Endothelial cell of umbilical vein (primary cell): ENCODE results near the gene ADAMTS17. TPM values are rescaled to one million over a fixed set of nuclear protein-coding genes. Genes with fewer than 3 reads are reported as not detected.

ENCODE experiments used
- BruUV-seq: library from RNA; stranded (reverse); fragments of 400-500 nt; replicated peaks from 2 replicates; lab custom pipeline; 2021; lab: Mats Ljungman, UMichigan
- CTCF ChIA-PET: fragments of 300-600, 350-600 bp; sonication (Branson Sonifier 250); formaldehyde crosslinking; loops from one replicate; lab custom pipeline; 2021; ENCODE audit warnings: antibody characterized with exemption, inconsistent platforms; lab: Charles Lee
- POLR2A ChIA-PET: fragments of 300-600, 350-600 bp; sonication (Branson Sonifier 250); formaldehyde crosslinking; loops from one replicate; lab custom pipeline; 2021; ENCODE audit warnings: antibody characterized with exemption, inconsistent platforms; lab: Charles Lee
- DNase-seq: peaks from one replicate; pipeline ENCODE4 v3.0.0-alpha.2; 2011; ENCODE audit warnings: low read depth, low spot score
- FAIRE-seq: peaks from 2 replicates; lab custom pipeline; 2011; peaks lifted over from hg19 to GRCh38; lab: Jason Lieb, UNC
- H2AFZ ChIP-seq: 2 replicates; pipeline ENCODE4 v1.6.0; 2012; ENCODE audit warnings: low read depth, low read length, control low read depth, inconsistent platforms
- H3K27ac ChIP-seq: 2 replicates; pipeline ENCODE4 v1.5.1; 2011; ENCODE audit warnings: low read depth, mild to moderate bottlenecking, control low read depth, low read length, moderate library complexity; ENCODE audit not compliant: insufficient read depth
- H3K27me3 ChIP-seq, 2 experiments: 2 replicates each; pipeline versions ENCODE4 v1.6.0 to v1.6.1; 2011; ENCODE audit warnings: low read length in 2 of 2, mixed read lengths in 1 of 2; ENCODE audit not compliant: control insufficient read depth in 2 of 2, insufficient read depth in 2 of 2
- H3K36me3 ChIP-seq, 2 experiments: 2 replicates in 1 of 2; 3 replicates in 1 of 2; pipeline ENCODE4 v1.5.1; 2011; ENCODE audit warnings: low read length in 2 of 2, mild to moderate bottlenecking in 1 of 2, moderate library complexity in 1 of 2; ENCODE audit not compliant: control insufficient read depth in 2 of 2, insufficient read depth in 2 of 2; ENCODE audit errors: extremely low read depth in 1 of 2
- H3K4me1 ChIP-seq: 3 replicates; pipeline ENCODE4 v1.5.1; 2011; ENCODE audit warnings: mild to moderate bottlenecking, low read length; ENCODE audit not compliant: control insufficient read depth, insufficient read depth; ENCODE audit errors: extremely low read depth
- H3K4me2 ChIP-seq: 2 replicates; pipeline ENCODE4 v1.6.1; 2011; ENCODE audit warnings: low read length, control low read depth, mixed read lengths; ENCODE audit not compliant: insufficient read depth
- H3K4me3 ChIP-seq, 3 experiments: fragments of 200-600 bp in 1 of 3; sonication (generic), shearing (Covaris generic) in 1 of 3; replicated peaks in 1 of 3; 2 replicates each; pipeline ENCODE4 v1.5.1; 2011 to 2016; ENCODE audit warnings: control low read depth in 3 of 3, low read length in 3 of 3, mild to moderate bottlenecking in 2 of 3, inconsistent platforms in 1 of 3, low read depth in 1 of 3, moderate library complexity in 1 of 3; ENCODE audit not compliant: insufficient read depth in 1 of 3
- H3K79me2 ChIP-seq: 2 replicates; pipeline ENCODE4 v1.6.0; 2012; ENCODE audit warnings: low read length, inconsistent platforms; ENCODE audit not compliant: control insufficient read depth, insufficient read depth
- H3K9ac ChIP-seq: replicated peaks from 2 replicates; pipeline ENCODE3; 2011; ENCODE audit warnings: low read length, control low read depth; ENCODE audit not compliant: insufficient read depth; ENCODE audit errors: extremely low read depth
- H3K9me1 ChIP-seq: replicated peaks from 3 replicates; pipeline ENCODE4 v1.6.0; 2011; ENCODE audit warnings: mild to moderate bottlenecking, low read length; ENCODE audit not compliant: control insufficient read depth, insufficient read depth; ENCODE audit errors: extremely low read depth
- H3K9me3 ChIP-seq: replicated peaks from 2 replicates; pipeline ENCODE4 v1.5.1; 2012; ENCODE audit warnings: low read length, inconsistent platforms; ENCODE audit not compliant: control insufficient read depth, insufficient read depth
- H4K20me1 ChIP-seq: replicated peaks from 2 replicates; pipeline ENCODE3; 2011; ENCODE audit warnings: mild to moderate bottlenecking, low read length; ENCODE audit not compliant: control insufficient read depth, insufficient read depth; ENCODE audit errors: extremely low read depth
- CTCF ChIP-seq, 2 donors: IDR thresholded peaks; 1 replicate in 1 of 2; 2 replicates in 1 of 2; pipeline ENCODE4 v1.5.1; 2011; ENCODE audit warnings: low read length in 2 of 2, mild to moderate bottlenecking in 2 of 2, moderate library complexity in 2 of 2, control low read depth in 1 of 2, inconsistent platforms in 1 of 2, low read depth in 1 of 2; ENCODE audit not compliant: insufficient read depth in 1 of 2; ENCODE audit errors: extremely low read depth in 1 of 2
- EZH2 ChIP-seq: IDR thresholded peaks from 2 replicates; pipeline ENCODE4 v1.6.1; 2012; ENCODE audit warnings: borderline replicate concordance, low read depth, mild to moderate bottlenecking, moderate library complexity, low read length, inconsistent platforms; ENCODE audit not compliant: severe bottlenecking
- FOS ChIP-seq: IDR thresholded peaks from 2 replicates; pipeline ENCODE4 v1.6.1; 2011; ENCODE audit warnings: mild to moderate bottlenecking, low read length, moderate library complexity, borderline replicate concordance; ENCODE audit not compliant: insufficient read depth
- GATA2 ChIP-seq: IDR thresholded peaks from 2 replicates; pipeline ENCODE4 v1.7.0; 2011; ENCODE audit warnings: low read depth, mild to moderate bottlenecking, moderate library complexity, mixed read lengths, low read length; ENCODE audit not compliant: insufficient read length, insufficient read depth
- JUN ChIP-seq: IDR thresholded peaks from 2 replicates; pipeline ENCODE4 v1.6.1; 2011; ENCODE audit warnings: borderline replicate concordance, low read depth; ENCODE audit not compliant: insufficient read length, insufficient read depth
- MYC ChIP-seq: IDR thresholded peaks from one replicate; pipeline ENCODE4 v1.6.1; 2011; ENCODE audit warnings: mild to moderate bottlenecking, low read depth, low read length
- POLR2A ChIP-seq: IDR thresholded peaks from 2 replicates; pipeline ENCODE4 v1.6.1; 2012; ENCODE audit warnings: low read depth, mild to moderate bottlenecking, control low read depth, low read length
- POLR2AphosphoS5 ChIP-seq: IDR thresholded peaks from 2 replicates; pipeline ENCODE4 v1.6.1; 2012; ENCODE audit warnings: low read depth, mild to moderate bottlenecking, control low read depth, low read length, moderate library complexity; ENCODE audit not compliant: insufficient read depth
- dilution Hi-C: fragments of 300-500 bp; cut with MboI; formaldehyde crosslinking; loops from one replicate; pipeline ENCODE4 v1.15.0; 2019; ENCODE audit warnings: low sequenced_read_pairs; ENCODE audit not compliant: extremely low pct_ligation_motif_present
- intact Hi-C: fragments of 100-400 bp; cut with micrococcal nuclease; formaldehyde crosslinking; loops from one replicate; pipeline ENCODE4 v1.10.0; 2022
- polyA plus RNA-seq, 4 experiments: library from polyadenylated mRNA; depleted of rRNA in 3 of 4; stranded (reverse) in 3 of 4; unstranded in 1 of 4; fragments of >200 nt; gene quantifications; 2 replicates each; pipeline versions ENCODE4 v1.2.1 to v1.2.3, GENCODE V29; 2011 to 2012; ENCODE audit warnings: missing spikeins in 1 of 4
- total RNA-seq: library from RNA; stranded (reverse); gene quantifications from 2 replicates; pipeline ENCODE4 v1.2.3, GENCODE V29; 2021
- TF ChIP-seq, protein P1 (sequence below): IDR thresholded peaks from 2 replicates; pipeline ENCODE4 v1.6.1; 2011; ENCODE audit not compliant: insufficient read depth, insufficient read length

Gene ADAMTS17
- total and polyA plus RNA-seq, 2 donors (not counting 3 experiments of a cell fraction or from before 2014, with no cell fraction given) = 0.12 TPM; not detected in 1

DNA sequence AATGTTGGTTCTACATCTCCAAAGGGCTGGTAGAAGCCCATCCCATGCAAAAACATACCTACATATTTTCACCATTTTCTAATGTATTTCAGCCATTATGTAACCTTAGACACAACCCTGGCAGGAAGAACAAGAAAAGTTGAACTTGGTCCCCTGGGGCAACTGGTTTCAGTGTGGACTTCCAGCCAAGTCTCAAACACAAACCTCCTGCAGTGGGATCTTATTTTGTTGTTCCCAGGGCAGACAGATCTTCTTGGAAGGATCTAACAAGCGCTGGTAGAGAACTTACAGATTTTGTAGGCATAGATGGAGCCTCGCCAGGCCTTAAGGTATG lies 96.3 kb downstream of the ADAMTS17 start:
- Histone ChIP-seq H2AFZ (no peak overlapping the region), H3K9me3 (peaks cover 3% of the 10 kb centered on the region), H3K27me3 (no peaks in the 10 kb centered on the region), H3K4me2 (no peak overlapping the region), H3K4me3 (no peak overlapping the region), H3K36me3 (no peaks in the 10 kb centered on the region), H3K79me2 (no peaks in the 10 kb centered on the region), H3K9me1 (no peaks in the 10 kb centered on the region), H4K20me1 (no peaks in the 10 kb centered on the region), H3K27ac (no peak overlapping the region), H3K4me1 (no peaks in the 10 kb centered on the region), H3K9ac (no peak overlapping the region)
- TF ChIP-seq MYC = no peak
- no peak for TF ChIP-seq EZH2
- no peak for TF ChIP-seq JUN
- no peak for TF ChIP-seq FOS
- TF ChIP-seq, protein P1, sequence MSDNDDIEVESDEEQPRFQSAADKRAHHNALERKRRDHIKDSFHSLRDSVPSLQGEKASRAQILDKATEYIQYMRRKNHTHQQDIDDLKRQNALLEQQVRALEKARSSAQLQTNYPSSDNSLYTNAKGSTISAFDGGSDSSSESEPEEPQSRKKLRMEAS = no peak
- no peak for TF ChIP-seq POLR2AphosphoS5
- no peak for TF ChIP-seq GATA2
- no peak for TF ChIP-seq CTCF (IDR thresholded peaks at IDR 0.05; ENCODE audit: extremely low read depth in 1 of 2, insufficient read depth in 1 of 2, low read depth in 1 of 2, low read length in 2 of 2)
- TF ChIP-seq POLR2A = no peak
- ChIA-PET POLR2A (no interaction called here), CTCF (no interaction called here)
- intact Hi-C loops = no loop called here
- no TSS peak for BruUV-seq
- DNase-seq = no peak
- dilution Hi-C loops = no loop called here
- no peak for FAIRE-seq
